CD4-positive, CD25-positive, alpha-beta regulatory T cell (primary cell): ENCODE measurements around the gene RHEB. TPM values are rescaled to one million over a fixed set of nuclear protein-coding genes. Genes with fewer than 3 reads are reported as not detected.

Experiments
- ATAC-seq, 2 donors: fragments of 150-1000 bp; cut with Tn5 transposase; one replicate each; pipeline ENCODE4 v1.10.0; 2021; ENCODE audit warnings: low read depth in 2 of 2, moderate number of reproducible peaks in 2 of 2, moderate library complexity in 1 of 2
- DNase-seq, 3 donors: peaks; one replicate each; pipeline versions ENCODE4 v3.0.0 to v3.0.0-alpha.2; 2012 to 2022; ENCODE audit warnings: mixed read lengths in 1 of 3
- H3K27ac ChIP-seq: one replicate; pipeline ENCODE4 v1.7.0; 2013; ENCODE audit warnings: mild to moderate bottlenecking, low read length; ENCODE audit not compliant: insufficient read depth, poor library complexity, severe bottlenecking
- H3K27me3 ChIP-seq: one replicate; pipeline ENCODE4 v1.7.0; 2013; ENCODE audit warnings: low read length; ENCODE audit not compliant: control insufficient read depth, insufficient read depth
- H3K36me3 ChIP-seq: one replicate; pipeline ENCODE4 v1.7.0; 2013; ENCODE audit warnings: mild to moderate bottlenecking, low read length, moderate library complexity; ENCODE audit not compliant: control insufficient read depth, insufficient read depth
- H3K4me1 ChIP-seq: 2 replicates; pipeline ENCODE4 v1.7.0; 2013; ENCODE audit warnings: mild to moderate bottlenecking, low read length; ENCODE audit not compliant: insufficient read depth, control insufficient read depth, poor library complexity, severe bottlenecking
- H3K4me3 ChIP-seq: one replicate; pipeline ENCODE4 v1.7.0; 2013; ENCODE audit warnings: low read depth, mild to moderate bottlenecking, low read length, moderate library complexity
- H3K9me3 ChIP-seq, 2 experiments: 1 replicate in 1 of 2; 2 replicates in 1 of 2; pipeline ENCODE4 v1.7.0; 2013; ENCODE audit warnings: low read length in 2 of 2, mild to moderate bottlenecking in 1 of 2, moderate library complexity in 1 of 2; ENCODE audit not compliant: control insufficient read depth in 2 of 2
- H3K27ac Mint-ChIP-seq, 3 donors: one replicate each; pipeline ENCODE4 v1.8.0; 2020 to 2022; ENCODE audit warnings: mild to moderate bottlenecking in 3 of 3, mixed read lengths in 3 of 3, moderate library complexity in 2 of 3
- H3K27me3 Mint-ChIP-seq: one replicate; pipeline ENCODE4 v1.8.0; 2022; ENCODE audit warnings: mild to moderate bottlenecking, mixed read lengths
- H3K36me3 Mint-ChIP-seq: one replicate; pipeline ENCODE4 v1.8.0; 2020; ENCODE audit warnings: mixed read lengths
- H3K4me1 Mint-ChIP-seq, 4 donors: one replicate each; pipeline ENCODE4 v1.8.0; 2020 to 2022; ENCODE audit warnings: mixed read lengths in 4 of 4, mild to moderate bottlenecking in 1 of 4
- H3K4me3 Mint-ChIP-seq, 4 donors: one replicate each; pipeline ENCODE4 v1.8.0; 2020 to 2022; ENCODE audit warnings: mild to moderate bottlenecking in 4 of 4, mixed read lengths in 4 of 4, moderate library complexity in 3 of 4
- H3K9me3 Mint-ChIP-seq, 7 donors: one replicate each; pipeline ENCODE4 v1.8.0; 2020 to 2022; ENCODE audit warnings: mixed read lengths in 7 of 7, mild to moderate bottlenecking in 3 of 7, moderate library complexity in 2 of 7
- polyA plus RNA-seq, 4 donors: library from polyadenylated mRNA; unstranded; fragments of 300-500 nt; fragmentation: Illumina TruSeq; gene quantifications; one replicate each; pipeline ENCODE4 v1.2.3, GENCODE V29; 2021
- total RNA-seq: library from RNA; stranded (reverse); gene quantifications from one replicate; pipeline ENCODE4 v1.2.3, GENCODE V29; 2022

RHEB gene
- total and polyA plus RNA-seq, 5 donors from 2014 or later = 51.3 to 72.6 (median 65.3) TPM

- H3K36me3 Mint-ChIP-seq = no peaks in the 10 kb centered on the region
- H3K9me3 Mint-ChIP-seq = no peaks in the 10 kb centered on the region
- DNase-seq (no peak), ATAC-seq (no peak)
- no peaks in the 10 kb centered on the region for H3K36me3 ChIP-seq
- H3K4me1 Mint-ChIP-seq = peaks cover 7 to 43% (median 16%) of the 10 kb centered on the region in 4 donors
- H3K9me3 ChIP-seq = no peaks in the 10 kb centered on the region
- H3K4me3 Mint-ChIP-seq = no peak overlapping the region
- peaks cover 9% of the 10 kb centered on the region for H3K27me3 Mint-ChIP-seq
- no peak overlapping the region for H3K27ac Mint-ChIP-seq
- H3K27ac ChIP-seq = no peak overlapping the region
- no peaks in the 10 kb centered on the region for H3K27me3 ChIP-seq
- H3K4me1 ChIP-seq = peaks cover 44% of the 10 kb centered on the region
- H3K4me3 ChIP-seq = no peak overlapping the region
Observed at GRCh38 chr7:151426904-151427704, 92.6 kb downstream of the RHEB start.

GRCh38 chr7:151426441-151426903 lies 93.2 kb downstream of the RHEB start:
- H3K9me3 ChIP-seq = no peaks in the 10 kb centered on the region
- H3K4me3 ChIP-seq = no peak overlapping the region
- no peak overlapping the region for H3K27ac Mint-ChIP-seq
- H3K27me3 ChIP-seq = no peaks in the 10 kb centered on the region
- no peaks in the 10 kb centered on the region for H3K36me3 ChIP-seq
- H3K4me3 Mint-ChIP-seq = no peak overlapping the region
- DNase-seq (no peak), ATAC-seq (no peak)
- peaks cover 12% of the 10 kb centered on the region for H3K27me3 Mint-ChIP-seq
- H3K4me1 Mint-ChIP-seq = peaks cover 7 to 42% (median 16%) of the 10 kb centered on the region in 4 donors
- H3K4me1 ChIP-seq = peaks cover 37% of the 10 kb centered on the region
- peaks cover 0 to 4% (median 0%) of the 10 kb centered on the region in 7 donors for H3K9me3 Mint-ChIP-seq
- no peak overlapping the region for H3K27ac ChIP-seq
- H3K36me3 Mint-ChIP-seq = no peaks in the 10 kb centered on the region

- Mint-ChIP-seq H3K4me3 (no peak overlapping the region), H3K9me3 (peaks cover 0 to 4% (median 0%) of the 10 kb centered on the region in 7 donors), H3K27me3 (peaks cover 12% of the 10 kb centered on the region), H3K4me1 (peaks cover 7 to 36% (median 15%) of the 10 kb centered on the region in 4 donors), H3K27ac (no peak overlapping the region), H3K36me3 (no peaks in the 10 kb centered on the region)
- Histone ChIP-seq H3K9me3 (no peaks in the 10 kb centered on the region), H3K36me3 (no peaks in the 10 kb centered on the region), H3K27me3 (no peaks in the 10 kb centered on the region), H3K4me1 (peaks cover 35% of the 10 kb centered on the region), H3K4me3 (no peak overlapping the region), H3K27ac (no peak overlapping the region)
- ATAC-seq (no peak), DNase-seq (no peak)
Observed at GRCh38 chr7:151425670-151426440, 93.8 kb downstream of the RHEB start.

GRCh38 chr7:151424799-151425198 lies 94.9 kb downstream of the RHEB start:
- H3K27ac Mint-ChIP-seq = no peak overlapping the region
- H3K4me1 Mint-ChIP-seq = peaks cover 3 to 26% (median 9%) of the 10 kb centered on the region in 4 donors
- DNase-seq (no peak), ATAC-seq (no peak)
- no peaks in the 10 kb centered on the region for H3K36me3 Mint-ChIP-seq
- Histone ChIP-seq H3K4me1 (peaks cover 27% of the 10 kb centered on the region), H3K27me3 (no peaks in the 10 kb centered on the region), H3K36me3 (no peaks in the 10 kb centered on the region), H3K27ac (no peak overlapping the region), H3K9me3 (peaks cover 6 to 9% of the 10 kb centered on the region in 2 experiments), H3K4me3 (no peak overlapping the region)
- H3K9me3 Mint-ChIP-seq = peaks cover 0 to 12% (median 2%) of the 10 kb centered on the region in 7 donors
- H3K27me3 Mint-ChIP-seq = peaks cover 12% of the 10 kb centered on the region
- H3K4me3 Mint-ChIP-seq = no peak overlapping the region

- Histone ChIP-seq H3K4me3 (no peak overlapping the region), H3K27me3 (no peaks in the 10 kb centered on the region), H3K9me3 (peaks cover 8 to 13% of the 10 kb centered on the region in 2 experiments), H3K27ac (no peak overlapping the region), H3K4me1 (peaks cover 19% of the 10 kb centered on the region), H3K36me3 (no peaks in the 10 kb centered on the region)
- Mint-ChIP-seq H3K9me3 (peaks cover 0 to 13% (median 2%) of the 10 kb centered on the region in 7 donors), H3K27ac (no peak overlapping the region), H3K4me1 (peaks cover 0 to 18% (median 3%) of the 10 kb centered on the region in 4 donors), H3K36me3 (no peaks in the 10 kb centered on the region), H3K27me3 (peaks cover 12% of the 10 kb centered on the region), H3K4me3 (no peak overlapping the region)
- no peak for ATAC-seq
- DNase-seq = no peak
Observed at GRCh38 chr7:151423936-151424335, 95.8 kb downstream of the RHEB start.

GRCh38 chr7:151423226-151423625 lies 96.5 kb downstream of the RHEB start:
- no peaks in the 10 kb centered on the region for H3K36me3 Mint-ChIP-seq
- Histone ChIP-seq H3K4me3 (no peak overlapping the region), H3K27ac (no peak overlapping the region), H3K4me1 (peaks cover 11% of the 10 kb centered on the region), H3K9me3 (peaks cover 8 to 13% of the 10 kb centered on the region in 2 experiments), H3K36me3 (no peaks in the 10 kb centered on the region), H3K27me3 (no peaks in the 10 kb centered on the region)
- H3K27me3 Mint-ChIP-seq = peaks cover 12% of the 10 kb centered on the region
- H3K4me1 Mint-ChIP-seq = peaks cover 0 to 11% (median 3%) of the 10 kb centered on the region in 4 donors
- ATAC-seq (no peak), DNase-seq (no peak)
- H3K9me3 Mint-ChIP-seq = peaks cover 0 to 14% (median 2%) of the 10 kb centered on the region in 7 donors
- no peak overlapping the region for H3K4me3 Mint-ChIP-seq
- H3K27ac Mint-ChIP-seq = no peak overlapping the region

GRCh38 chr7:151422212-151422611 lies 97.5 kb downstream of the RHEB start:
- peaks cover 0 to 17% (median 2%) of the 10 kb centered on the region in 7 donors for H3K9me3 Mint-ChIP-seq
- H3K9me3 ChIP-seq = peaks cover 8 to 13% of the 10 kb centered on the region in 2 experiments
- H3K4me1 Mint-ChIP-seq = peaks cover 0 to 4% (median 0%) of the 10 kb centered on the region in 4 donors
- peaks cover 1% of the 10 kb centered on the region for H3K4me1 ChIP-seq
- DNase-seq (no peak), ATAC-seq (no peak)
- H3K4me3 ChIP-seq = no peak overlapping the region
- no peaks in the 10 kb centered on the region for H3K27me3 ChIP-seq
- no peak overlapping the region for H3K27ac Mint-ChIP-seq
- H3K36me3 ChIP-seq = no peaks in the 10 kb centered on the region
- H3K27ac ChIP-seq = no peak overlapping the region
- H3K4me3 Mint-ChIP-seq = no peak overlapping the region
- no peaks in the 10 kb centered on the region for H3K36me3 Mint-ChIP-seq
- H3K27me3 Mint-ChIP-seq = peaks cover 16% of the 10 kb centered on the region
